Esophagus muscularis mucosa (tissue), 4 donors: ENCODE data around the gene FGR. TPM values are rescaled to one million over a fixed set of nuclear protein-coding genes. Genes with fewer than 3 reads are reported as not detected.
"Not testable (repeated sequence)": the region's sequence is repeated elsewhere in the genome, so short reads cannot be mapped to it uniquely, and the experiment has no call there.

Experiments
- DNase-seq: peaks from one replicate; pipeline ENCODE4 v3.0.0-alpha.2; 2017; ENCODE audit errors: extremely low spot score
- H3K27ac ChIP-seq, 4 donors: fragments of 200-600 bp; sonication (generic); replicated peaks in 1 of 4; 1 replicate in 3 of 4; 2 replicates in 1 of 4; pipeline ENCODE4 v1.5.1; 2016 to 2019; ENCODE audit warnings: mild to moderate bottlenecking in 1 of 4
- H3K27me3 ChIP-seq, 4 donors: fragments of 200-600 bp; sonication (generic); one replicate each; pipeline versions ENCODE4 v1.5.1 to v1.6.0; 2016 to 2019
- H3K36me3 ChIP-seq, 4 donors: fragments of 200-600 bp; sonication (generic); one replicate each; pipeline ENCODE4 v1.5.1; 2016 to 2019
- H3K4me1 ChIP-seq, 4 donors: fragments of 200-600 bp; sonication (generic); one replicate each; pipeline ENCODE4 v1.5.1; 2016 to 2019
- H3K4me3 ChIP-seq, 4 donors: fragments of 200-600 bp; sonication (generic); 1 replicate in 2 of 4; 2 replicates in 2 of 4; pipeline ENCODE4 v1.5.1; 2016 to 2019; ENCODE audit warnings: mild to moderate bottlenecking in 4 of 4, moderate library complexity in 1 of 4
- H3K9me3 ChIP-seq, 4 donors: fragments of 200-600 bp; sonication (generic); 1 replicate in 3 of 4; 2 replicates in 1 of 4; pipeline ENCODE4 v1.5.1; 2016 to 2019
- CTCF ChIP-seq, 3 experiments: fragments of 200-600 bp in 2 of 3; fragments of 450-650 bp in 1 of 3; sonication (generic) in 2 of 3; IDR thresholded peaks; one replicate each; pipeline ENCODE4 v1.5.1; 2017 to 2019; ENCODE audit warnings: antibody characterized with exemption in 3 of 3, mild to moderate bottlenecking in 2 of 3, moderate library complexity in 1 of 3
- EP300 ChIP-seq: sonication (generic); formaldehyde crosslinking; IDR thresholded peaks from one replicate; pipeline ENCODE4 v1.6.1; 2017; ENCODE audit warnings: antibody characterized with exemption
- POLR2A ChIP-seq: fragments of 450-650 bp; IDR thresholded peaks from one replicate; pipeline ENCODE4 v1.6.1; 2017; ENCODE audit warnings: antibody characterized with exemption, moderate library complexity, mild to moderate bottlenecking, low read depth
- POLR2AphosphoS5 ChIP-seq, 2 donors: sonication (generic); formaldehyde crosslinking; IDR thresholded peaks; one replicate each; pipeline ENCODE4 v1.6.1; 2017; ENCODE audit warnings: antibody characterized with exemption in 2 of 2
- WGBS: methylation state at CpG from one replicate; pipeline ENCODE4 v1.1.5; 2018; 5-methylcytosine and 5-hydroxymethylcytosine counted together
- intact Hi-C: fragments of 100-400 bp; cut with DNase I; formaldehyde crosslinking; loops from one replicate; pipeline ENCODE4 v1.15.1; 2023
- total RNA-seq, 4 donors: library from RNA; depleted of rRNA; stranded (reverse); fragments of >200 nt; gene quantifications; one replicate each; pipeline versions ENCODE4 v1.1.0 to v1.2.1, GENCODE V29; 2016

The FGR gene
- total RNA-seq, 4 donors from 2014 or later = 12.0 to 32.1 (median 12.6) TPM

- no peaks in the 10 kb centered on the region for H3K36me3 ChIP-seq
- WGBS = 76% methylated on average over 10 of the region's 14 CpGs
Observed at GRCh38 chr1:27632387-27633297, 2.3 kb downstream of the FGR start.

GRCh38 chr1:27630859-27631491 lies 4.0 kb downstream of the FGR start:
- intact Hi-C loops = no loop called here
- H3K9me3 ChIP-seq = no peaks in the 10 kb centered on the region
- peaks cover 50 to 73% (median 63%) of the 10 kb centered on the region in 4 donors for H3K4me1 ChIP-seq
- no peak overlapping the region for H3K4me3 ChIP-seq
- H3K36me3 ChIP-seq = no peaks in the 10 kb centered on the region
- DNase-seq = no peak
- H3K27ac ChIP-seq = peak overlapping the region; percentile 60 to 72 (median 68)
- H3K27me3 ChIP-seq = peaks cover 0 to 30% (median 8%) of the 10 kb centered on the region in 4 donors
- 54% methylated on average over 3 of the region's 5 CpGs for WGBS
- TF ChIP-seq POLR2AphosphoS5 (IDR thresholded peaks at IDR 0.05) (peak; percentile 60 to 73), EP300 (no peak), POLR2A (no peak), CTCF (IDR thresholded peaks at IDR 0.05) (no peak)

More at GRCh38 chr1:27632387-27633297, 2.3 kb downstream of the FGR start:
- Histone ChIP-seq H3K4me3 (no peak overlapping the region), H3K27me3 (peaks cover 0 to 27% (median 8%) of the 10 kb centered on the region in 4 donors), H3K27ac (peak overlapping the region; percentile 60 to 72 (median 68)), H3K4me1 (peaks cover 50 to 70% (median 62%) of the 10 kb centered on the region in 4 donors), H3K9me3 (no peaks in the 10 kb centered on the region)
- intact Hi-C loops = no loop called here
- no peak for DNase-seq
- TF ChIP-seq POLR2A = no peak
- TF ChIP-seq EP300 = no peak
- TF ChIP-seq CTCF (IDR thresholded peaks at IDR 0.05) = no peak
- TF ChIP-seq POLR2AphosphoS5 (IDR thresholded peaks at IDR 0.05) = no peak

GRCh38 chr1:27628712-27629111 lies 6.3 kb downstream of the FGR start:
- peaks cover 0 to 15% (median 0%) of the 10 kb centered on the region in 4 donors for H3K27me3 ChIP-seq
- intact Hi-C loops = no loop called here
- 71% methylated on average over 3 of the region's 3 CpGs for WGBS
- H3K27ac ChIP-seq = peak overlapping the region; percentile 14 to 34 (median 25)
- peaks cover 38 to 74% (median 53%) of the 10 kb centered on the region in 4 donors for H3K4me1 ChIP-seq
- H3K9me3 ChIP-seq = no peaks in the 10 kb centered on the region
- H3K4me3 ChIP-seq = no peak overlapping the region
- TF ChIP-seq EP300 (no peak), POLR2AphosphoS5 (IDR thresholded peaks at IDR 0.05) (no peak), CTCF (IDR thresholded peaks at IDR 0.05) (no peak)
- DNase-seq = no peak
- no peaks in the 10 kb centered on the region for H3K36me3 ChIP-seq

- H3K4me3 ChIP-seq, intact Hi-C loops, H3K9me3 ChIP-seq, H3K36me3 ChIP-seq, H3K27me3 ChIP-seq, H3K27ac ChIP-seq, DNase-seq: not testable (repeated sequence)
- H3K4me1 ChIP-seq = peaks cover 28 to 64% (median 43%) of the 10 kb centered on the region in 4 donors
- WGBS = 81% methylated on average over 3 of the region's 4 CpGs
Observed at GRCh38 chr1:27627733-27628132, 7.3 kb downstream of the FGR start.

GRCh38 chr1:27627061-27627460 lies 7.9 kb downstream of the FGR start:
- intact Hi-C loops = no loop called here
- H3K4me1 ChIP-seq = peaks cover 23 to 58% (median 37%) of the 10 kb centered on the region in 4 donors
- H3K27ac ChIP-seq = no peak overlapping the region
- 88% methylated on average over 5 of the region's 5 CpGs for WGBS
- H3K27me3 ChIP-seq = peaks cover 0 to 3% (median 0%) of the 10 kb centered on the region in 4 donors
- no peak for TF ChIP-seq CTCF (IDR thresholded peaks at IDR 0.05)
- TF ChIP-seq EP300 = no peak
- TF ChIP-seq POLR2A = no peak
- TF ChIP-seq POLR2AphosphoS5 (IDR thresholded peaks at IDR 0.05) = no peak
- H3K36me3 ChIP-seq = no peaks in the 10 kb centered on the region
- no peak for DNase-seq
- H3K9me3 ChIP-seq = no peaks in the 10 kb centered on the region
- H3K4me3 ChIP-seq = no peak overlapping the region
